Endothelial cell of umbilical vein (primary cell): Measurements from ENCODE around the gene CACNA1A. TPM values are rescaled to one million over a fixed set of nuclear protein-coding genes. Genes with fewer than 3 reads are reported as not detected.
"Not testable (repeated sequence)": the region's sequence is repeated elsewhere in the genome, so short reads cannot be mapped to it uniquely, and the experiment has no call there.

Source experiments
- BruUV-seq: library from RNA; stranded (reverse); fragments of 400-500 nt; replicated peaks from 2 replicates; lab custom pipeline; 2021; lab: Mats Ljungman, UMichigan
- CTCF ChIA-PET: fragments of 300-600, 350-600 bp; sonication (Branson Sonifier 250); formaldehyde crosslinking; loops from one replicate; lab custom pipeline; 2021; ENCODE audit warnings: antibody characterized with exemption, inconsistent platforms; lab: Charles Lee
- POLR2A ChIA-PET: fragments of 300-600, 350-600 bp; sonication (Branson Sonifier 250); formaldehyde crosslinking; loops from one replicate; lab custom pipeline; 2021; ENCODE audit warnings: antibody characterized with exemption, inconsistent platforms; lab: Charles Lee
- DNase-seq: peaks from one replicate; pipeline ENCODE4 v3.0.0-alpha.2; 2011; ENCODE audit warnings: low read depth, low spot score
- FAIRE-seq: peaks from 2 replicates; lab custom pipeline; 2011; peaks lifted over from hg19 to GRCh38; lab: Jason Lieb, UNC
- H2AFZ ChIP-seq: 2 replicates; pipeline ENCODE4 v1.6.0; 2012; ENCODE audit warnings: low read depth, low read length, control low read depth, inconsistent platforms
- H3K27ac ChIP-seq: 2 replicates; pipeline ENCODE4 v1.5.1; 2011; ENCODE audit warnings: low read depth, mild to moderate bottlenecking, control low read depth, low read length, moderate library complexity; ENCODE audit not compliant: insufficient read depth
- H3K27me3 ChIP-seq, 2 experiments: 2 replicates each; pipeline versions ENCODE4 v1.6.0 to v1.6.1; 2011; ENCODE audit warnings: low read length in 2 of 2, mixed read lengths in 1 of 2; ENCODE audit not compliant: control insufficient read depth in 2 of 2, insufficient read depth in 2 of 2
- H3K36me3 ChIP-seq, 2 experiments: 2 replicates in 1 of 2; 3 replicates in 1 of 2; pipeline ENCODE4 v1.5.1; 2011; ENCODE audit warnings: low read length in 2 of 2, mild to moderate bottlenecking in 1 of 2, moderate library complexity in 1 of 2; ENCODE audit not compliant: control insufficient read depth in 2 of 2, insufficient read depth in 2 of 2; ENCODE audit errors: extremely low read depth in 1 of 2
- H3K4me1 ChIP-seq: 3 replicates; pipeline ENCODE4 v1.5.1; 2011; ENCODE audit warnings: mild to moderate bottlenecking, low read length; ENCODE audit not compliant: control insufficient read depth, insufficient read depth; ENCODE audit errors: extremely low read depth
- H3K4me2 ChIP-seq: 2 replicates; pipeline ENCODE4 v1.6.1; 2011; ENCODE audit warnings: low read length, control low read depth, mixed read lengths; ENCODE audit not compliant: insufficient read depth
- H3K4me3 ChIP-seq, 3 experiments: fragments of 200-600 bp in 1 of 3; sonication (generic), shearing (Covaris generic) in 1 of 3; replicated peaks in 1 of 3; 2 replicates each; pipeline ENCODE4 v1.5.1; 2011 to 2016; ENCODE audit warnings: control low read depth in 3 of 3, low read length in 3 of 3, mild to moderate bottlenecking in 2 of 3, inconsistent platforms in 1 of 3, low read depth in 1 of 3, moderate library complexity in 1 of 3; ENCODE audit not compliant: insufficient read depth in 1 of 3
- H3K79me2 ChIP-seq: 2 replicates; pipeline ENCODE4 v1.6.0; 2012; ENCODE audit warnings: low read length, inconsistent platforms; ENCODE audit not compliant: control insufficient read depth, insufficient read depth
- H3K9ac ChIP-seq: replicated peaks from 2 replicates; pipeline ENCODE3; 2011; ENCODE audit warnings: low read length, control low read depth; ENCODE audit not compliant: insufficient read depth; ENCODE audit errors: extremely low read depth
- H3K9me1 ChIP-seq: replicated peaks from 3 replicates; pipeline ENCODE4 v1.6.0; 2011; ENCODE audit warnings: mild to moderate bottlenecking, low read length; ENCODE audit not compliant: control insufficient read depth, insufficient read depth; ENCODE audit errors: extremely low read depth
- H3K9me3 ChIP-seq: replicated peaks from 2 replicates; pipeline ENCODE4 v1.5.1; 2012; ENCODE audit warnings: low read length, inconsistent platforms; ENCODE audit not compliant: control insufficient read depth, insufficient read depth
- H4K20me1 ChIP-seq: replicated peaks from 2 replicates; pipeline ENCODE3; 2011; ENCODE audit warnings: mild to moderate bottlenecking, low read length; ENCODE audit not compliant: control insufficient read depth, insufficient read depth; ENCODE audit errors: extremely low read depth
- CTCF ChIP-seq, 2 donors: IDR thresholded peaks; 1 replicate in 1 of 2; 2 replicates in 1 of 2; pipeline ENCODE4 v1.5.1; 2011; ENCODE audit warnings: low read length in 2 of 2, mild to moderate bottlenecking in 2 of 2, moderate library complexity in 2 of 2, control low read depth in 1 of 2, inconsistent platforms in 1 of 2, low read depth in 1 of 2; ENCODE audit not compliant: insufficient read depth in 1 of 2; ENCODE audit errors: extremely low read depth in 1 of 2
- EZH2 ChIP-seq: IDR thresholded peaks from 2 replicates; pipeline ENCODE4 v1.6.1; 2012; ENCODE audit warnings: borderline replicate concordance, low read depth, mild to moderate bottlenecking, moderate library complexity, low read length, inconsistent platforms; ENCODE audit not compliant: severe bottlenecking
- FOS ChIP-seq: IDR thresholded peaks from 2 replicates; pipeline ENCODE4 v1.6.1; 2011; ENCODE audit warnings: mild to moderate bottlenecking, low read length, moderate library complexity, borderline replicate concordance; ENCODE audit not compliant: insufficient read depth
- GATA2 ChIP-seq: IDR thresholded peaks from 2 replicates; pipeline ENCODE4 v1.7.0; 2011; ENCODE audit warnings: low read depth, mild to moderate bottlenecking, moderate library complexity, mixed read lengths, low read length; ENCODE audit not compliant: insufficient read length, insufficient read depth
- JUN ChIP-seq: IDR thresholded peaks from 2 replicates; pipeline ENCODE4 v1.6.1; 2011; ENCODE audit warnings: borderline replicate concordance, low read depth; ENCODE audit not compliant: insufficient read length, insufficient read depth
- MAX ChIP-seq: IDR thresholded peaks from 2 replicates; pipeline ENCODE4 v1.6.1; 2011; ENCODE audit not compliant: insufficient read depth, insufficient read length
- MYC ChIP-seq: IDR thresholded peaks from one replicate; pipeline ENCODE4 v1.6.1; 2011; ENCODE audit warnings: mild to moderate bottlenecking, low read depth, low read length
- POLR2A ChIP-seq: IDR thresholded peaks from 2 replicates; pipeline ENCODE4 v1.6.1; 2012; ENCODE audit warnings: low read depth, mild to moderate bottlenecking, control low read depth, low read length
- POLR2AphosphoS5 ChIP-seq: IDR thresholded peaks from 2 replicates; pipeline ENCODE4 v1.6.1; 2012; ENCODE audit warnings: low read depth, mild to moderate bottlenecking, control low read depth, low read length, moderate library complexity; ENCODE audit not compliant: insufficient read depth
- dilution Hi-C: fragments of 300-500 bp; cut with MboI; formaldehyde crosslinking; loops from one replicate; pipeline ENCODE4 v1.15.0; 2019; ENCODE audit warnings: low sequenced_read_pairs; ENCODE audit not compliant: extremely low pct_ligation_motif_present
- intact Hi-C: fragments of 100-400 bp; cut with micrococcal nuclease; formaldehyde crosslinking; loops from one replicate; pipeline ENCODE4 v1.10.0; 2022
- polyA plus RNA-seq, 4 experiments: library from polyadenylated mRNA; depleted of rRNA in 3 of 4; stranded (reverse) in 3 of 4; unstranded in 1 of 4; fragments of >200 nt; gene quantifications; 2 replicates each; pipeline versions ENCODE4 v1.2.1 to v1.2.3, GENCODE V29; 2011 to 2012; ENCODE audit warnings: missing spikeins in 1 of 4
- total RNA-seq: library from RNA; stranded (reverse); gene quantifications from 2 replicates; pipeline ENCODE4 v1.2.3, GENCODE V29; 2021

The CACNA1A gene
- total and polyA plus RNA-seq, 2 donors (not counting 3 experiments of a cell fraction or from before 2014, with no cell fraction given) = 0.17 to 0.38 TPM

- Histone ChIP-seq H3K4me3 (no peak overlapping the region), H3K9me3 (no peaks in the 10 kb centered on the region), H3K4me2 (no peak overlapping the region), H3K27me3 (no peaks in the 10 kb centered on the region), H3K79me2 (no peaks in the 10 kb centered on the region), H3K4me1 (no peaks in the 10 kb centered on the region), H3K9ac (no peak overlapping the region), H3K36me3 (no peaks in the 10 kb centered on the region), H3K27ac (no peak overlapping the region), H4K20me1 (no peaks in the 10 kb centered on the region), H3K9me1 (no peaks in the 10 kb centered on the region), H2AFZ (no peak overlapping the region)
- intact Hi-C loops = no loop called here
- POLR2A ChIA-PET = no interaction called here
- BruUV-seq = no TSS peak
- FAIRE-seq (no peak), DNase-seq (no peak)
- dilution Hi-C loops = no loop called here
- CTCF ChIA-PET = interaction anchor here (1.1 kb wide), 1 partner anchor 184 kb away, joined by 3 read pairs; no protein-coding TSS in a partner anchor
- TF ChIP-seq POLR2AphosphoS5 = no peak
- no peak for TF ChIP-seq EZH2
- TF ChIP-seq FOS = no peak
- no peak for TF ChIP-seq POLR2A
Observed at GRCh38 chr19:13537454-13537853, 31.2 kb upstream of the CACNA1A start.

- H3K4me2 ChIP-seq = no peak overlapping the region
- POLR2A ChIA-PET = no interaction called here
- H4K20me1 ChIP-seq = no peaks in the 10 kb centered on the region
- H3K4me3 ChIP-seq = no peak overlapping the region
- no peaks in the 10 kb centered on the region for H3K27me3 ChIP-seq
- H3K27ac ChIP-seq = no peak overlapping the region
- CTCF ChIA-PET = interaction anchor here (0.6 kb wide), 1 partner anchor 37 kb away, joined by 4 read pairs; no protein-coding TSS in a partner anchor
- BruUV-seq = no TSS peak
- no peak for DNase-seq
- no peak overlapping the region for H2AFZ ChIP-seq
- H3K9me3 ChIP-seq = no peaks in the 10 kb centered on the region
- dilution Hi-C loops = no loop called here
- FAIRE-seq = no peak
- H3K9ac ChIP-seq = no peak overlapping the region
- H3K79me2 ChIP-seq = no peaks in the 10 kb centered on the region
- no peaks in the 10 kb centered on the region for H3K36me3 ChIP-seq
- intact Hi-C loops = no loop called here
- no peaks in the 10 kb centered on the region for H3K9me1 ChIP-seq
- TF ChIP-seq POLR2AphosphoS5 (no peak), GATA2 (no peak), MAX (no peak), CTCF (IDR thresholded peaks at IDR 0.05; ENCODE audit: extremely low read depth in 1 of 2, insufficient read depth in 1 of 2, low read depth in 1 of 2, low read length in 2 of 2) (no peak), EZH2 (no peak), MYC (no peak), JUN (no peak), FOS (no peak), POLR2A (no peak)
- H3K4me1 ChIP-seq = no peaks in the 10 kb centered on the region
Observed at GRCh38 chr19:13530720-13531119, 24.4 kb upstream of the CACNA1A start.

- POLR2A ChIA-PET, H3K4me3 ChIP-seq, CTCF ChIA-PET, H3K4me1 ChIP-seq, dilution Hi-C loops, H3K79me2 ChIP-seq, BruUV-seq, H2AFZ ChIP-seq, H3K27ac ChIP-seq, H3K9ac ChIP-seq, FAIRE-seq, H4K20me1 ChIP-seq, H3K36me3 ChIP-seq, H3K9me3 ChIP-seq, H3K4me2 ChIP-seq, H3K9me1 ChIP-seq, intact Hi-C loops, H3K27me3 ChIP-seq, DNase-seq: not testable (repeated sequence)
Observed at GRCh38 chr19:13529721-13530120, 23.4 kb upstream of the CACNA1A start.
